Neural cell (in vitro differentiated cells): ENCODE measurements around the gene ZBTB40. TPM values are rescaled to one million over a fixed set of nuclear protein-coding genes. Genes with fewer than 3 reads are reported as not detected.

ENCODE experiments used
- H2AFZ ChIP-seq: fragments of 200-600, 300-800 bp; sonication (generic), shearing (Covaris generic); 2 replicates; pipeline ENCODE4 v1.6.0; 2014; ENCODE audit warnings: low read depth, mild to moderate bottlenecking, antibody characterized with exemption, low read length, moderate library complexity
- H3F3A ChIP-seq: fragments of 200-600 bp; shearing (Covaris generic); 2 replicates; pipeline ENCODE4 v1.6.1; 2016; ENCODE audit warnings: mild to moderate bottlenecking, moderate library complexity, mixed read lengths, antibody characterized with exemption, low read length; ENCODE audit not compliant: insufficient read depth, poor library complexity, severe bottlenecking
- H3K27ac ChIP-seq: fragments of 200-600, 300-800 bp; sonication (generic), shearing (Covaris generic); 2 replicates; pipeline ENCODE4 v1.5.1; 2014; ENCODE audit warnings: mild to moderate bottlenecking, low read length, moderate library complexity
- H3K27me3 ChIP-seq: fragments of 300-800, 200-600 bp; sonication (generic), shearing (Covaris generic); 2 replicates; pipeline ENCODE4 v1.6.0; 2014; ENCODE audit warnings: mild to moderate bottlenecking, low read depth, low read length, moderate library complexity; ENCODE audit not compliant: insufficient read depth
- H3K36me3 ChIP-seq: fragments of 300-800, 200-600 bp; sonication (generic), shearing (Covaris generic); 2 replicates; pipeline ENCODE4 v1.5.1; 2014; ENCODE audit warnings: mild to moderate bottlenecking, antibody characterized with exemption, low read length, moderate library complexity; ENCODE audit not compliant: insufficient read depth
- H3K4me2 ChIP-seq: fragments of 300-800, 200-600 bp; sonication (generic), shearing (Covaris generic); 2 replicates; pipeline ENCODE4 v1.6.0; 2014; ENCODE audit warnings: mild to moderate bottlenecking, low read length
- H3K4me3 ChIP-seq: fragments of 300-800, 200-600 bp; sonication (generic), shearing (Covaris generic); 2 replicates; pipeline ENCODE4 v1.5.1; 2014; ENCODE audit warnings: mild to moderate bottlenecking, low read length, moderate library complexity
- H3K79me2 ChIP-seq: fragments of 200-600 bp; shearing (Covaris generic); replicated peaks from 2 replicates; pipeline ENCODE4 v1.6.0; 2014; ENCODE audit warnings: mild to moderate bottlenecking, low read length, moderate library complexity; ENCODE audit not compliant: insufficient read depth
- H3K9ac ChIP-seq: fragments of 300-800, 200-600 bp; sonication (generic), shearing (Covaris generic); 2 replicates; pipeline ENCODE4 v1.6.1; 2016; ENCODE audit warnings: mild to moderate bottlenecking, low read length, mixed read lengths
- H3K9me2 ChIP-seq: fragments of 200-600 bp; shearing (Covaris generic); 2 replicates; pipeline ENCODE4 v1.6.1; 2016; ENCODE audit warnings: mild to moderate bottlenecking, low read length, mixed read lengths; ENCODE audit not compliant: insufficient read depth
- H3K9me3 ChIP-seq: fragments of 200-600, 300-800 bp; sonication (generic), shearing (Covaris generic); 2 replicates; pipeline ENCODE4 v1.6.1; 2016; ENCODE audit warnings: mild to moderate bottlenecking, mixed run types, low read length, moderate library complexity, mixed read lengths
- H4K20me1 ChIP-seq: fragments of 200-600 bp; shearing (Covaris generic); 2 replicates; pipeline ENCODE4 v1.6.1; 2016; ENCODE audit warnings: mild to moderate bottlenecking, mixed run types; ENCODE audit not compliant: insufficient read depth
- EP300 ChIP-seq: fragments of 450-650 bp; conservative IDR thresholded peaks from 2 replicates; pipeline ENCODE4 v1.6.1; 2014; ENCODE audit warnings: antibody characterized with exemption, mild to moderate bottlenecking, moderate library complexity; ENCODE audit not compliant: poor library complexity, severe bottlenecking
- EZH2 ChIP-seq: fragments of 200-600, 300-800 bp; shearing (Covaris generic), sonication (generic); IDR thresholded peaks from 2 replicates; pipeline ENCODE4 v1.6.1; 2014; ENCODE audit warnings: antibody characterized with exemption, low read length, borderline replicate concordance, mild to moderate bottlenecking; ENCODE audit not compliant: insufficient read depth, poor library complexity, severe bottlenecking
- MXI1 ChIP-seq: fragments of 450-650 bp; conservative IDR thresholded peaks from 2 replicates; pipeline ENCODE4 v1.6.1; 2014; ENCODE audit warnings: antibody characterized with exemption, mild to moderate bottlenecking; ENCODE audit not compliant: poor library complexity, severe bottlenecking
- POLR2AphosphoS5 ChIP-seq: IDR thresholded peaks from 2 replicates; pipeline ENCODE4 v1.6.1; 2012
- RAD21 ChIP-seq: fragments of 450-650 bp; conservative IDR thresholded peaks from 2 replicates; pipeline ENCODE4 v1.6.1; 2014; ENCODE audit warnings: antibody characterized with exemption, mild to moderate bottlenecking, moderate library complexity
- SMC3 ChIP-seq: fragments of 450-650 bp; conservative IDR thresholded peaks from 2 replicates; pipeline ENCODE4 v1.6.1; 2014; ENCODE audit warnings: antibody characterized with exemption, mild to moderate bottlenecking, moderate library complexity; ENCODE audit not compliant: poor library complexity
- TAF1 ChIP-seq: IDR thresholded peaks from 2 replicates; pipeline ENCODE4 v1.6.1; 2012; ENCODE audit warnings: low read depth
- polyA plus RNA-seq: library from polyadenylated mRNA; depleted of rRNA; stranded (reverse); fragments of >200 nt; gene quantifications from 2 replicates; pipeline ENCODE4 v1.2.3, GENCODE V29; 2014
- TF ChIP-seq, protein P1 (sequence below): IDR thresholded peaks from 2 replicates; pipeline ENCODE4 v1.6.1; 2012; ENCODE audit warnings: borderline replicate concordance
- TF ChIP-seq, protein P2 (sequence below): fragments of 450-650 bp; IDR thresholded peaks from 2 replicates; pipeline ENCODE4 v1.5.1; 2014; ENCODE audit warnings: antibody characterized with exemption, mild to moderate bottlenecking, moderate library complexity; ENCODE audit not compliant: poor library complexity, severe bottlenecking

Gene ZBTB40
- polyA plus RNA-seq, 1 donor from 2014 or later = 12.7 TPM

DNA sequence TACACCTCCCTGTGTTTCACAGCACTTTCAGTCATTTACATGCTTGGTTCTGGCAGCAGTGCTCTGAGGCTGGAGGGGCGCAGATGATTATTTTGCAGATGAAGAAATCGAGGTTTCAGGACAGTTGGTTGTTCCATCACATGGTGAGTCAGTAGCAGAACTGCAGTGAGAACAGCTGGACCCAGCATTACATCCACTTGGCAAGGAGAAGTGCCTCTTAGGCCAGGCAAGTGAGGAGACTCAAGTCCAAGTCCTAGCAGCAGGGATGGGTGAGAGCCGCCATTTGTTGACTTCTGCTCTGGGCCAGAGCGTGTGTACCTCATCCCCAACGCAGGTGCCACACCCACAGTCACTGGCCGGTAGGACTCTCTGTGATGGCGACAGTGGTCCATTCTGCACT lies 84.9 kb downstream of the ZBTB40 start:
- no peak for TF ChIP-seq TAF1
- TF ChIP-seq MXI1 = no peak
- TF ChIP-seq, protein P1, sequence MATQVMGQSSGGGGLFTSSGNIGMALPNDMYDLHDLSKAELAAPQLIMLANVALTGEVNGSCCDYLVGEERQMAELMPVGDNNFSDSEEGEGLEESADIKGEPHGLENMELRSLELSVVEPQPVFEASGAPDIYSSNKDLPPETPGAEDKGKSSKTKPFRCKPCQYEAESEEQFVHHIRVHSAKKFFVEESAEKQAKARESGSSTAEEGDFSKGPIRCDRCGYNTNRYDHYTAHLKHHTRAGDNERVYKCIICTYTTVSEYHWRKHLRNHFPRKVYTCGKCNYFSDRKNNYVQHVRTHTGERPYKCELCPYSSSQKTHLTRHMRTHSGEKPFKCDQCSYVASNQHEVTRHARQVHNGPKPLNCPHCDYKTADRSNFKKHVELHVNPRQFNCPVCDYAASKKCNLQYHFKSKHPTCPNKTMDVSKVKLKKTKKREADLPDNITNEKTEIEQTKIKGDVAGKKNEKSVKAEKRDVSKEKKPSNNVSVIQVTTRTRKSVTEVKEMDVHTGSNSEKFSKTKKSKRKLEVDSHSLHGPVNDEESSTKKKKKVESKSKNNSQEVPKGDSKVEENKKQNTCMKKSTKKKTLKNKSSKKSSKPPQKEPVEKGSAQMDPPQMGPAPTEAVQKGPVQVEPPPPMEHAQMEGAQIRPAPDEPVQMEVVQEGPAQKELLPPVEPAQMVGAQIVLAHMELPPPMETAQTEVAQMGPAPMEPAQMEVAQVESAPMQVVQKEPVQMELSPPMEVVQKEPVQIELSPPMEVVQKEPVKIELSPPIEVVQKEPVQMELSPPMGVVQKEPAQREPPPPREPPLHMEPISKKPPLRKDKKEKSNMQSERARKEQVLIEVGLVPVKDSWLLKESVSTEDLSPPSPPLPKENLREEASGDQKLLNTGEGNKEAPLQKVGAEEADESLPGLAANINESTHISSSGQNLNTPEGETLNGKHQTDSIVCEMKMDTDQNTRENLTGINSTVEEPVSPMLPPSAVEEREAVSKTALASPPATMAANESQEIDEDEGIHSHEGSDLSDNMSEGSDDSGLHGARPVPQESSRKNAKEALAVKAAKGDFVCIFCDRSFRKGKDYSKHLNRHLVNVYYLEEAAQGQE = no peak
- Histone ChIP-seq H3K9ac (no peak overlapping the region), H3K27ac (no peak overlapping the region), H3K9me2 (no peaks in the 10 kb centered on the region), H3F3A (no peaks in the 10 kb centered on the region), H3K4me3 (no peak overlapping the region), H3K36me3 (no peaks in the 10 kb centered on the region), H2AFZ (no peak overlapping the region), H3K79me2 (no peaks in the 10 kb centered on the region), H4K20me1 (no peaks in the 10 kb centered on the region), H3K4me2 (no peak overlapping the region), H3K9me3 (no peaks in the 10 kb centered on the region), H3K27me3 (no peaks in the 10 kb centered on the region)

DNA sequence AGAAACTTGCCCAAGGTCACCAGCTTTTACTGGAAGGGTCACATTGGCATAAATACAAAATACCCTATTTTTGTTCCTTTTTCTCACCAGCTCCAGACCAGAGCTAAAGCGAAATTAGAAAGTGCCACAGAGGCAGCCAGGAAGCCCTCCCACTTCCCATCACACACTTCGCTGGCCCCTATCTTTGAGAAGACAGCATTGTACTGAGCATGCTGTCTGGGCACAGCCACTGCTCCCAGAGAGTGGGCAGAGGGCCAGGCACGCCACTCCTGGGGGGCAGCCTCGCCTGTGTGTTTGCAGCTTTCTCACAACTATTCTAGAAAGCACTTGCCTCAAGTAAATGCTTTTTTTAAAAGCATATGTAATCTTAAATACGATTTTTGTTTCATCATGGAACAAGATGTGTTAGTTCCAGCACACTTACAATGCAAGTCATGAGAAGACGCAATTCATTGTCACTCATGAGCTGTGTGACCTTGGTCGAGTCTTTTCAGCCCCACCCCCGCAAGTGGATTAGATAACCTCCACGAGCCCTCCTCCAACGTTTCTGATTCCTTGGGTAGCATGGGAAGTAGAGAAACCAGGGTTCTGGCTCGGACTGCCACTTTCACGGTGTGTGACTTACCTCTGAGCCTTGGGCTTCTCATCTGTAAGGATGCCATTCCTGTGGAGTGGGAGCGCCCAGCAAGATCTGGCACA lies 85.9 kb downstream of the ZBTB40 start:
- H3K9ac ChIP-seq = no peak overlapping the region
- H3K36me3 ChIP-seq = no peaks in the 10 kb centered on the region
- no peak overlapping the region for H3K27ac ChIP-seq
- no peaks in the 10 kb centered on the region for H3K79me2 ChIP-seq
- H3K9me2 ChIP-seq = no peaks in the 10 kb centered on the region
- H3F3A ChIP-seq = no peaks in the 10 kb centered on the region
- no peaks in the 10 kb centered on the region for H3K27me3 ChIP-seq
- H4K20me1 ChIP-seq = no peaks in the 10 kb centered on the region
- no peak for TF ChIP-seq SMC3
- no peak for TF ChIP-seq EP300
- no peak for TF ChIP-seq POLR2AphosphoS5
- no peak for TF ChIP-seq RAD21
- TF ChIP-seq, protein P2, sequence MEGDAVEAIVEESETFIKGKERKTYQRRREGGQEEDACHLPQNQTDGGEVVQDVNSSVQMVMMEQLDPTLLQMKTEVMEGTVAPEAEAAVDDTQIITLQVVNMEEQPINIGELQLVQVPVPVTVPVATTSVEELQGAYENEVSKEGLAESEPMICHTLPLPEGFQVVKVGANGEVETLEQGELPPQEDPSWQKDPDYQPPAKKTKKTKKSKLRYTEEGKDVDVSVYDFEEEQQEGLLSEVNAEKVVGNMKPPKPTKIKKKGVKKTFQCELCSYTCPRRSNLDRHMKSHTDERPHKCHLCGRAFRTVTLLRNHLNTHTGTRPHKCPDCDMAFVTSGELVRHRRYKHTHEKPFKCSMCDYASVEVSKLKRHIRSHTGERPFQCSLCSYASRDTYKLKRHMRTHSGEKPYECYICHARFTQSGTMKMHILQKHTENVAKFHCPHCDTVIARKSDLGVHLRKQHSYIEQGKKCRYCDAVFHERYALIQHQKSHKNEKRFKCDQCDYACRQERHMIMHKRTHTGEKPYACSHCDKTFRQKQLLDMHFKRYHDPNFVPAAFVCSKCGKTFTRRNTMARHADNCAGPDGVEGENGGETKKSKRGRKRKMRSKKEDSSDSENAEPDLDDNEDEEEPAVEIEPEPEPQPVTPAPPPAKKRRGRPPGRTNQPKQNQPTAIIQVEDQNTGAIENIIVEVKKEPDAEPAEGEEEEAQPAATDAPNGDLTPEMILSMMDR = no peak
- TF ChIP-seq EZH2 = no peak
- no peak for TF ChIP-seq TAF1
- TF ChIP-seq, protein P1 = no peak
- no peak overlapping the region for H2AFZ ChIP-seq
- no peaks in the 10 kb centered on the region for H3K9me3 ChIP-seq
- no peak overlapping the region for H3K4me3 ChIP-seq
- H3K4me2 ChIP-seq = no peak overlapping the region
